Vagina (tissue), 2 donors: ENCODE results near the gene RANBP10. TPM values are rescaled to one million over a fixed set of nuclear protein-coding genes. Genes with fewer than 3 reads are reported as not detected.

Source experiments
- DNase-seq, 2 donors: peaks; one replicate each; pipeline ENCODE4 v3.0.0-alpha.2; 2017; ENCODE audit errors: extremely low spot score in 2 of 2
- H3K27ac ChIP-seq: fragments of 200-600 bp; sonication (generic); one replicate; pipeline ENCODE4 v1.5.1; 2019
- H3K27me3 ChIP-seq: fragments of 200-600 bp; sonication (generic); one replicate; pipeline ENCODE4 v1.5.1; 2019
- H3K36me3 ChIP-seq, 2 donors: fragments of 200-600 bp; sonication (generic); one replicate each; pipeline ENCODE4 v1.5.1; 2017 to 2019
- H3K4me1 ChIP-seq: fragments of 200-600 bp; sonication (generic); one replicate; pipeline ENCODE4 v1.5.1; 2019
- H3K4me3 ChIP-seq, 2 donors: fragments of 200-600 bp; sonication (generic); 1 replicate in 1 of 2; 2 replicates in 1 of 2; pipeline ENCODE4 v1.5.1; 2016 to 2019
- H3K9me3 ChIP-seq: fragments of 200-600 bp; sonication (generic); one replicate; pipeline ENCODE4 v1.5.1; 2019
- POLR2A ChIP-seq, 2 donors: fragments of 450-650 bp; IDR thresholded peaks; one replicate each; pipeline ENCODE4 v1.6.1; 2017; ENCODE audit warnings: antibody characterized with exemption in 2 of 2, mild to moderate bottlenecking in 2 of 2, moderate library complexity in 2 of 2
- POLR2AphosphoS5 ChIP-seq, 2 donors: sonication (generic); formaldehyde crosslinking; IDR thresholded peaks; one replicate each; pipeline ENCODE4 v1.9.0; 2017; ENCODE audit warnings: antibody characterized with exemption in 2 of 2, mild to moderate bottlenecking in 2 of 2, low read depth in 1 of 2; ENCODE audit not compliant: insufficient read depth in 1 of 2
- intact Hi-C: fragments of 100-400 bp; cut with DNase I; formaldehyde crosslinking; loops from one replicate; pipeline ENCODE4 v1.15.1; 2023
- total RNA-seq: library from RNA; depleted of rRNA; stranded (reverse); fragments of >200 nt; gene quantifications from one replicate; pipeline ENCODE4 v1.2.3, GENCODE V29; 2016
- TF ChIP-seq, protein P1 (sequence below), 3 experiments: fragments of 450-650 bp in 2 of 3; fragments of 200-600 bp in 1 of 3; sonication (generic) in 1 of 3; IDR thresholded peaks; one replicate each; pipeline ENCODE4 v1.5.1; 2017 to 2019; ENCODE audit warnings: antibody characterized with exemption in 3 of 3, mild to moderate bottlenecking in 2 of 3, moderate library complexity in 2 of 3

The RANBP10 gene
- total RNA-seq, 1 donor from 2014 or later: 17.9 TPM

- H3K4me1 ChIP-seq: peaks cover 62% of the 10 kb centered on the region
Measured at GRCh38 chr16:67847064-67847861, 40.9 kb upstream of the RANBP10 start, which contains the start of gene CENPT. Gene CENPT (minus strand): TSS chr16:67847693. CDS start chr16:67833859, 13,834 bp downstream.

GRCh38 chr16:67846320-67847063 lies 40.1 kb upstream of the RANBP10 start, which contains the start of gene NUTF2:
Gene NUTF2 (plus strand): TSS chr16:67846933. CDS start chr16:67865131, 18,198 bp downstream.
- peak in 1 of 2 donors; percentile 95 for DNase-seq
- Histone ChIP-seq H3K27ac (peak within 1 kb of the TSS; percentile 100), H3K27me3 (no peaks in the 10 kb centered on the region), H3K36me3 (no peaks in the 10 kb centered on the region), H3K9me3 (no peaks in the 10 kb centered on the region), H3K4me1 (peaks cover 64% of the 10 kb centered on the region), H3K4me3 (peak within 1 kb of the TSS; percentile 79 to 98)
- intact Hi-C loops: no loop called here
- TF ChIP-seq, protein P1, sequence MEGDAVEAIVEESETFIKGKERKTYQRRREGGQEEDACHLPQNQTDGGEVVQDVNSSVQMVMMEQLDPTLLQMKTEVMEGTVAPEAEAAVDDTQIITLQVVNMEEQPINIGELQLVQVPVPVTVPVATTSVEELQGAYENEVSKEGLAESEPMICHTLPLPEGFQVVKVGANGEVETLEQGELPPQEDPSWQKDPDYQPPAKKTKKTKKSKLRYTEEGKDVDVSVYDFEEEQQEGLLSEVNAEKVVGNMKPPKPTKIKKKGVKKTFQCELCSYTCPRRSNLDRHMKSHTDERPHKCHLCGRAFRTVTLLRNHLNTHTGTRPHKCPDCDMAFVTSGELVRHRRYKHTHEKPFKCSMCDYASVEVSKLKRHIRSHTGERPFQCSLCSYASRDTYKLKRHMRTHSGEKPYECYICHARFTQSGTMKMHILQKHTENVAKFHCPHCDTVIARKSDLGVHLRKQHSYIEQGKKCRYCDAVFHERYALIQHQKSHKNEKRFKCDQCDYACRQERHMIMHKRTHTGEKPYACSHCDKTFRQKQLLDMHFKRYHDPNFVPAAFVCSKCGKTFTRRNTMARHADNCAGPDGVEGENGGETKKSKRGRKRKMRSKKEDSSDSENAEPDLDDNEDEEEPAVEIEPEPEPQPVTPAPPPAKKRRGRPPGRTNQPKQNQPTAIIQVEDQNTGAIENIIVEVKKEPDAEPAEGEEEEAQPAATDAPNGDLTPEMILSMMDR (IDR thresholded peaks at IDR 0.05): peak in 1 of 3 experiments; percentile 9
- TF ChIP-seq POLR2AphosphoS5 (IDR thresholded peaks at IDR 0.05; ENCODE audit: insufficient read depth in 1 of 2, low read depth in 1 of 2) (peak; percentile 90 to 91), POLR2A (IDR thresholded peaks at IDR 0.05) (peak in 1 of 2 donors; percentile 55)

More at GRCh38 chr16:67847064-67847861, 40.9 kb upstream of the RANBP10 start, which contains the start of gene CENPT:
- DNase-seq: peak in 1 of 2 donors; percentile 84
- no peaks in the 10 kb centered on the region for H3K9me3 ChIP-seq
- no peak for TF ChIP-seq POLR2AphosphoS5 (IDR thresholded peaks at IDR 0.05; ENCODE audit: insufficient read depth in 1 of 2, low read depth in 1 of 2)
- TF ChIP-seq, protein P1 (IDR thresholded peaks at IDR 0.05): no peak
- no peak for TF ChIP-seq POLR2A (IDR thresholded peaks at IDR 0.05)
- intact Hi-C loops: no loop called here
- H3K27me3 ChIP-seq: no peaks in the 10 kb centered on the region
- H3K4me3 ChIP-seq: peak within 1 kb of the TSS; percentile 79 to 98
- peak within 1 kb of the TSS; percentile 100 for H3K27ac ChIP-seq
- H3K36me3 ChIP-seq: no peaks in the 10 kb centered on the region

DNA sequence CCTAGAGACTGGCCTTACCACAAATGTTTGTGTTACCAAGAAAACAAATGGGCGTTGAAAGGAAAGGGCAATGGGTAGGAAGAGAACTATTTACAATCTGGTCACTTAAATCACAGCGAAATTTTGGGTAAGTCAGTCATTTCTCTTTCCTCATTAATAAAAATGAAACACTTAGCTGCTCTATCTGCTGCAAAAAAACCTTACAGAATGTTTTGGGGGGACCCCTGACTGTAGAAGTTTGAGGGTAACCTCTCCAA lies 39.6 kb upstream of the RANBP10 start:
- Histone ChIP-seq H3K9me3 (no peaks in the 10 kb centered on the region), H3K36me3 (no peaks in the 10 kb centered on the region), H3K4me1 (peaks cover 67% of the 10 kb centered on the region), H3K27me3 (no peaks in the 10 kb centered on the region), H3K27ac (peak overlapping the region; percentile 100), H3K4me3 (peak overlapping the region; percentile 79 to 98)
- TF ChIP-seq POLR2A (IDR thresholded peaks at IDR 0.05) (no peak), POLR2AphosphoS5 (IDR thresholded peaks at IDR 0.05; ENCODE audit: insufficient read depth in 1 of 2, low read depth in 1 of 2) (no peak)
- TF ChIP-seq, protein P1 (IDR thresholded peaks at IDR 0.05): no peak
- intact Hi-C loops: no loop called here
- DNase-seq: no peak

DNA sequence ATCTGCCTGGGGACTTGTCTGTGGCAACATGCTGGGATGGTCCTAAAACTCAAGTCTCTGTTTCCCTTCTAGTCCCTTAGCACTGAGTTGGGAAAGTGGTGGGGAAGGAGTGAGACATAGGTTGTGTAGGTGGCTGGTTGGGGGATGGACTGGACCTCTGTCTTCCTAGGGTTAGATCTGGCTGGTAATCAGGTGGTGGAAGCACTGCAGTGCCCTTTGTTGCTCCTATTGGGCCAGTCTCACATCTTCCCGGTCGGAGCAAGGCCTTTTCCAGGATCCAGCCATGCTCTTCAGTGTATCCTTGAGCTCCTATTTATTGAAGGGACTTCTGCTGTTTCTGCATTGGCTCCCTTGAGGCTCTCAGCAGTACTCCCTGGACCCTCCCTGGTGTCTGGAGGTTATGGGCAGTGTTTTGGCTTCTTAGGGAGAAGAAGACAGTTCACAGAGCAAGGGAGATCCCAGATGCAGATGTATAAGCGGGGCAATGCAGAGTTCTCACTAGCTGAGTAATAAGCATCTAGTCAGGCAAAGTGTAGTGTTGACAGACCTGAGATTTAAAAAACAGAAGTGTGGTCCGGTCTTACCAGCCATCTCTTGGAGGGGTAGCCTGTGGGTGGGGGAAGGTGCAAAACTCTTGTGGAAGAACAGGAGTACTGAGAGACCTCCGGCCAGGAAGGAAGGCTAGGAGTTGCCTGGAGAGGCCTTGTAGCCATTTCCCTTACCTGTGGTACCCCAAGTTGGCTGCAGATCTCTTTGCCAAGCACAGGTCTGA lies 39.1 kb upstream of the RANBP10 start:
- peaks cover 67% of the 10 kb centered on the region for H3K4me1 ChIP-seq
- no peaks in the 10 kb centered on the region for H3K36me3 ChIP-seq
- TF ChIP-seq POLR2AphosphoS5 (IDR thresholded peaks at IDR 0.05; ENCODE audit: insufficient read depth in 1 of 2, low read depth in 1 of 2) (no peak), POLR2A (IDR thresholded peaks at IDR 0.05) (no peak)
- TF ChIP-seq, protein P1 (IDR thresholded peaks at IDR 0.05): no peak
- intact Hi-C loops: no loop called here
- peak overlapping the region; percentile 79 to 98 for H3K4me3 ChIP-seq
- peak overlapping the region; percentile 100 for H3K27ac ChIP-seq
- no peak for DNase-seq
- no peaks in the 10 kb centered on the region for H3K27me3 ChIP-seq
- no peaks in the 10 kb centered on the region for H3K9me3 ChIP-seq
